ENCODE measurements around the gene PRRG2.
A peak's percentile ranks its signal among the peaks of the same experiment; 100 is the strongest.

PRRG2 gene

GRCh38 chr19:49581007-49581508, at the start of gene PRRG2:
TSS of gene PRRG2 (plus strand) at chr19:49581316. CDS start at chr19:49583220, 1,904 bp downstream.
- no peak for DNase-seq

- peak; percentile 73 to 78 for DNase-seq
Observed at GRCh38 chr19:49533551-49534488, 47.3 kb upstream of the PRRG2 start.

GRCh38 chr19:49534632-49535385, 46.3 kb upstream of the PRRG2 start:
- DNase-seq = no peak

GRCh38 chr19:49536921-49537462, 44.1 kb upstream of the PRRG2 start:
- no peak for DNase-seq

GRCh38 chr19:49538643-49539042, 42.5 kb upstream of the PRRG2 start:
- DNase-seq = no peak

GRCh38 chr19:49539192-49539952, 41.7 kb upstream of the PRRG2 start:
- DNase-seq = no peak

- no peak for DNase-seq
Observed at GRCh38 chr19:49541914-49542313, 39.2 kb upstream of the PRRG2 start.

GRCh38 chr19:49542446-49542845, 38.7 kb upstream of the PRRG2 start:
- DNase-seq = no peak

GRCh38 chr19:49543032-49543431, 38.1 kb upstream of the PRRG2 start:
- DNase-seq = no peak

- DNase-seq = no peak
Observed at GRCh38 chr19:49544154-49544553, 37.0 kb upstream of the PRRG2 start.

- peak; percentile 89 to 92 for DNase-seq
Observed at GRCh38 chr19:49546825-49547565, 34.1 kb upstream of the PRRG2 start.

GRCh38 chr19:49549045-49549444, 32.1 kb upstream of the PRRG2 start:
- DNase-seq = no peak

GRCh38 chr19:49551531-49551930, 29.6 kb upstream of the PRRG2 start:
- DNase-seq = no peak

GRCh38 chr19:49552749-49553148, 28.4 kb upstream of the PRRG2 start:
- DNase-seq = no peak

GRCh38 chr19:49553451-49554271, 27.5 kb upstream of the PRRG2 start:
- DNase-seq = no peak

GRCh38 chr19:49554701-49555181, 26.4 kb upstream of the PRRG2 start:
- DNase-seq = no peak

GRCh38 chr19:49555600-49556411, 25.3 kb upstream of the PRRG2 start:
- no peak for DNase-seq

- DNase-seq = no peak
Observed at GRCh38 chr19:49556412-49557398, 24.4 kb upstream of the PRRG2 start.
